OCI-LY7 (cell line): ENCODE results near the gene RGMB.

Experiments used
- EZH2phosphoT487 ChIP-seq: fragments of 200-600 bp; sonication (generic); IDR thresholded peaks from 2 replicates; pipeline ENCODE4 v1.6.1; 2018; ENCODE audit warnings: low read depth, borderline replicate concordance, mild to moderate bottlenecking, mixed run types, antibody characterized with exemption, low read length, moderate library complexity, mixed read lengths
- TF ChIP-seq, protein P1 (sequence below): fragments of 200-600 bp; sonication (generic); conservative IDR thresholded peaks from 2 replicates; pipeline ENCODE4 v1.5.1; 2014; ENCODE audit warnings: mild to moderate bottlenecking, antibody characterized with exemption, low read length, moderate library complexity, mixed read lengths

- TF ChIP-seq, protein P1, sequence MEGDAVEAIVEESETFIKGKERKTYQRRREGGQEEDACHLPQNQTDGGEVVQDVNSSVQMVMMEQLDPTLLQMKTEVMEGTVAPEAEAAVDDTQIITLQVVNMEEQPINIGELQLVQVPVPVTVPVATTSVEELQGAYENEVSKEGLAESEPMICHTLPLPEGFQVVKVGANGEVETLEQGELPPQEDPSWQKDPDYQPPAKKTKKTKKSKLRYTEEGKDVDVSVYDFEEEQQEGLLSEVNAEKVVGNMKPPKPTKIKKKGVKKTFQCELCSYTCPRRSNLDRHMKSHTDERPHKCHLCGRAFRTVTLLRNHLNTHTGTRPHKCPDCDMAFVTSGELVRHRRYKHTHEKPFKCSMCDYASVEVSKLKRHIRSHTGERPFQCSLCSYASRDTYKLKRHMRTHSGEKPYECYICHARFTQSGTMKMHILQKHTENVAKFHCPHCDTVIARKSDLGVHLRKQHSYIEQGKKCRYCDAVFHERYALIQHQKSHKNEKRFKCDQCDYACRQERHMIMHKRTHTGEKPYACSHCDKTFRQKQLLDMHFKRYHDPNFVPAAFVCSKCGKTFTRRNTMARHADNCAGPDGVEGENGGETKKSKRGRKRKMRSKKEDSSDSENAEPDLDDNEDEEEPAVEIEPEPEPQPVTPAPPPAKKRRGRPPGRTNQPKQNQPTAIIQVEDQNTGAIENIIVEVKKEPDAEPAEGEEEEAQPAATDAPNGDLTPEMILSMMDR, result no peak
- TF ChIP-seq EZH2phosphoT487, result no peak
Observed at GRCh38 chr5:98776066-98776705, 2.7 kb downstream of the RGMB start.
